ENCODE results near the gene KRTAP27-1. TPM values are rescaled to one million over a fixed set of nuclear protein-coding genes. Genes with fewer than 3 reads are reported as not detected.

The KRTAP27-1 gene
- not detected for polyA plus RNA-seq (2013, experiment 1 of 2)
- not detected for polyA plus RNA-seq (2013, experiment 2 of 2)

GRCh38 chr21:30337276-30337744, at the start of gene KRTAP27-1:
Gene KRTAP27-1, minus strand, starts transcription at chr21:30337694. Its CDS starts 26 bp downstream, at chr21:30337668.
- Histone ChIP-seq H3K4me3 (ENCODE audit: extremely low read depth, insufficient read depth, low read length, poor library complexity, severe bottlenecking) (no peak within 1 kb of the TSS), H3K36me3 (ENCODE audit: control insufficient read depth, insufficient read depth, low read length) (no peaks in the 10 kb centered on the region), H3K4me1 (ENCODE audit: control insufficient read depth, insufficient read depth, low read length, poor library complexity, severe bottlenecking) (no peaks in the 10 kb centered on the region), H3K9me3 (ENCODE audit: control insufficient read depth, low read length) (no peaks in the 10 kb centered on the region), H3K27ac (ENCODE audit: low read depth, low read length, severe bottlenecking) (no peak within 1 kb of the TSS)
- WGBS, 2 experiments (ENCODE audit: insufficient coverage in 2 of 2), result 62 to 63% methylated on average over 4 of the region's 6 CpGs

GRCh38 chr21:30382201-30382600, 44.7 kb upstream of the KRTAP27-1 start:
- no CpG with 5 or more reads among the region's 1 CpG for WGBS, 2 experiments (ENCODE audit: insufficient coverage in 2 of 2)
- Histone ChIP-seq H3K9me3 (ENCODE audit: control insufficient read depth, low read length) (no peaks in the 10 kb centered on the region), H3K4me1 (ENCODE audit: control insufficient read depth, insufficient read depth, low read length, poor library complexity, severe bottlenecking) (no peaks in the 10 kb centered on the region), H3K27ac (ENCODE audit: low read depth, low read length, severe bottlenecking) (no peak overlapping the region), H3K4me3 (ENCODE audit: extremely low read depth, insufficient read depth, low read length, poor library complexity, severe bottlenecking) (no peak overlapping the region), H3K36me3 (ENCODE audit: control insufficient read depth, insufficient read depth, low read length) (no peaks in the 10 kb centered on the region)

GRCh38 chr21:30372139-30372770, 34.8 kb upstream of the KRTAP27-1 start, which contains the start of gene KRTAP13-2:
Gene KRTAP13-2, minus strand, starts transcription at chr21:30372271. Its CDS starts 58 bp downstream, at chr21:30372213.
- 93 to 100% methylated on average over 2 to 3 of the region's 5 CpGs for WGBS, 2 experiments (ENCODE audit: insufficient coverage in 2 of 2)
- Histone ChIP-seq H3K27ac (ENCODE audit: low read depth, low read length, severe bottlenecking) (no peak within 1 kb of the TSS), H3K36me3 (ENCODE audit: control insufficient read depth, insufficient read depth, low read length) (no peaks in the 10 kb centered on the region), H3K4me3 (ENCODE audit: extremely low read depth, insufficient read depth, low read length, poor library complexity, severe bottlenecking) (no peak within 1 kb of the TSS), H3K9me3 (ENCODE audit: control insufficient read depth, low read length) (no peaks in the 10 kb centered on the region), H3K4me1 (ENCODE audit: control insufficient read depth, insufficient read depth, low read length, poor library complexity, severe bottlenecking) (no peaks in the 10 kb centered on the region)

- Histone ChIP-seq H3K4me1 (ENCODE audit: control insufficient read depth, insufficient read depth, low read length, poor library complexity, severe bottlenecking) (no peaks in the 10 kb centered on the region), H3K9me3 (ENCODE audit: control insufficient read depth, low read length) (no peaks in the 10 kb centered on the region), H3K4me3 (ENCODE audit: extremely low read depth, insufficient read depth, low read length, poor library complexity, severe bottlenecking) (no peak overlapping the region), H3K36me3 (ENCODE audit: control insufficient read depth, insufficient read depth, low read length) (no peaks in the 10 kb centered on the region), H3K27ac (ENCODE audit: low read depth, low read length, severe bottlenecking) (no peak overlapping the region)
- WGBS, 2 experiments (ENCODE audit: insufficient coverage in 2 of 2), result no CpG with 5 or more reads among the region's 3 CpGs
Measured at GRCh38 chr21:30355906-30356305, 18.4 kb upstream of the KRTAP27-1 start.

GRCh38 chr21:30354308-30355005, 17.0 kb upstream of the KRTAP27-1 start:
- Histone ChIP-seq H3K36me3 (ENCODE audit: control insufficient read depth, insufficient read depth, low read length) (no peaks in the 10 kb centered on the region), H3K4me3 (ENCODE audit: extremely low read depth, insufficient read depth, low read length, poor library complexity, severe bottlenecking) (no peak overlapping the region), H3K4me1 (ENCODE audit: control insufficient read depth, insufficient read depth, low read length, poor library complexity, severe bottlenecking) (no peaks in the 10 kb centered on the region), H3K9me3 (ENCODE audit: control insufficient read depth, low read length) (no peaks in the 10 kb centered on the region), H3K27ac (ENCODE audit: low read depth, low read length, severe bottlenecking) (no peak overlapping the region)
- WGBS, 2 experiments (ENCODE audit: insufficient coverage in 2 of 2), result no CpG with 5 or more reads among the region's 1 CpG

- Histone ChIP-seq H3K4me1 (ENCODE audit: control insufficient read depth, insufficient read depth, low read length, poor library complexity, severe bottlenecking) (no peaks in the 10 kb centered on the region), H3K4me3 (ENCODE audit: extremely low read depth, insufficient read depth, low read length, poor library complexity, severe bottlenecking) (no peak overlapping the region), H3K36me3 (ENCODE audit: control insufficient read depth, insufficient read depth, low read length) (no peaks in the 10 kb centered on the region), H3K9me3 (ENCODE audit: control insufficient read depth, low read length) (no peaks in the 10 kb centered on the region), H3K27ac (ENCODE audit: low read depth, low read length, severe bottlenecking) (no peak overlapping the region)
- no CpG with 5 or more reads among the region's 1 CpG for WGBS, 2 experiments (ENCODE audit: insufficient coverage in 2 of 2)
Measured at GRCh38 chr21:30351534-30351933, 14.0 kb upstream of the KRTAP27-1 start.

- Histone ChIP-seq H3K4me1 (ENCODE audit: control insufficient read depth, insufficient read depth, low read length, poor library complexity, severe bottlenecking) (no peaks in the 10 kb centered on the region), H3K27ac (ENCODE audit: low read depth, low read length, severe bottlenecking) (no peak overlapping the region), H3K9me3 (ENCODE audit: control insufficient read depth, low read length) (no peaks in the 10 kb centered on the region), H3K4me3 (ENCODE audit: extremely low read depth, insufficient read depth, low read length, poor library complexity, severe bottlenecking) (no peak overlapping the region), H3K36me3 (ENCODE audit: control insufficient read depth, insufficient read depth, low read length) (no peaks in the 10 kb centered on the region)
- WGBS, 2 experiments (ENCODE audit: insufficient coverage in 2 of 2), result 100% methylated on average over 1 of the region's 3 CpGs; no CpG with 5 or more reads in 1 of the 2 experiments
Measured at GRCh38 chr21:30349572-30349971, 12.1 kb upstream of the KRTAP27-1 start.

GRCh38 chr21:30348506-30348905, 11.0 kb upstream of the KRTAP27-1 start, which contains the start of gene KRTAP23-1:
Gene KRTAP23-1, minus strand, starts transcription at chr21:30348606. Its CDS starts 0 bp downstream, at chr21:30348606.
- H3K4me3 ChIP-seq (ENCODE audit: extremely low read depth, insufficient read depth, low read length, poor library complexity, severe bottlenecking), result no peak within 1 kb of the TSS
- H3K27ac ChIP-seq (ENCODE audit: low read depth, low read length, severe bottlenecking), result no peak within 1 kb of the TSS
- H3K36me3 ChIP-seq (ENCODE audit: control insufficient read depth, insufficient read depth, low read length), result no peaks in the 10 kb centered on the region
- 83 to 90% methylated on average over 2 to 3 of the region's 4 CpGs for WGBS, 2 experiments (ENCODE audit: insufficient coverage in 2 of 2)
- H3K4me1 ChIP-seq (ENCODE audit: control insufficient read depth, insufficient read depth, low read length, poor library complexity, severe bottlenecking), result no peaks in the 10 kb centered on the region
- H3K9me3 ChIP-seq (ENCODE audit: control insufficient read depth, low read length), result no peaks in the 10 kb centered on the region

GRCh38 chr21:30345014-30345413, 7.5 kb upstream of the KRTAP27-1 start:
- WGBS, 2 experiments (ENCODE audit: insufficient coverage in 2 of 2), result no CpG with 5 or more reads among the region's 2 CpGs
- no peak overlapping the region for H3K4me3 ChIP-seq (ENCODE audit: extremely low read depth, insufficient read depth, low read length, poor library complexity, severe bottlenecking)
- no peaks in the 10 kb centered on the region for H3K36me3 ChIP-seq (ENCODE audit: control insufficient read depth, insufficient read depth, low read length)
- H3K9me3 ChIP-seq (ENCODE audit: control insufficient read depth, low read length), result no peaks in the 10 kb centered on the region
- no peak overlapping the region for H3K27ac ChIP-seq (ENCODE audit: low read depth, low read length, severe bottlenecking)
- H3K4me1 ChIP-seq (ENCODE audit: control insufficient read depth, insufficient read depth, low read length, poor library complexity, severe bottlenecking), result no peaks in the 10 kb centered on the region

- H3K27ac ChIP-seq (ENCODE audit: low read depth, low read length, severe bottlenecking), result no peak overlapping the region
- 50% methylated on average over 1 of the region's 2 CpGs; no CpG with 5 or more reads in 1 of the 2 experiments for WGBS, 2 experiments (ENCODE audit: insufficient coverage in 2 of 2)
- H3K36me3 ChIP-seq (ENCODE audit: control insufficient read depth, insufficient read depth, low read length), result no peaks in the 10 kb centered on the region
- H3K9me3 ChIP-seq (ENCODE audit: control insufficient read depth, low read length), result no peaks in the 10 kb centered on the region
- no peak overlapping the region for H3K4me3 ChIP-seq (ENCODE audit: extremely low read depth, insufficient read depth, low read length, poor library complexity, severe bottlenecking)
- H3K4me1 ChIP-seq (ENCODE audit: control insufficient read depth, insufficient read depth, low read length, poor library complexity, severe bottlenecking), result no peaks in the 10 kb centered on the region
Measured at GRCh38 chr21:30340714-30341573, 3.5 kb upstream of the KRTAP27-1 start.
